NCI-H1105 treated with DMSO at 0.1 percent for 48 hours (cell line): ENCODE results near the gene CALHM3.

Source experiments
- DNase-seq: peaks from one replicate; lab custom pipeline; 2025; lab: John Stamatoyannopoulos, UW

CALHM3 gene

DNA sequence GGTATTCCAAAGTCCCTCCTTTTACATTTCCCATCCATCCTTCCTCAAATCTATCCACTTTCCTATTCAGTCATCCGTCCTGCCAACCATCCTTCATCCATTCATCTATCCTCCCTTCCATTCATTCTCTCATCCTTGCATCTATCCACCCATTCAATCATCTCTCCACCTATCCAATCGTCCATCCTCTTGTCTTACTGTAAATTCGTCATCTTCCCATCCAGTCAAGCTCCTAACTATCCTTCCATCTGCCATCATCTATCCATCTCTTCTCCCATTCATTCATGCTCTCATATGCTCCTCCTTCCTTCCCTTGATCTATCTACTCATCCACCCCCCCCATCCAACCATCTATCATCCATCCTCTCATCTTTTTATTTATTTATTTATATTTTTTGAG, 5.0 kb downstream of the CALHM3 start:
- no peak for DNase-seq

DNA sequence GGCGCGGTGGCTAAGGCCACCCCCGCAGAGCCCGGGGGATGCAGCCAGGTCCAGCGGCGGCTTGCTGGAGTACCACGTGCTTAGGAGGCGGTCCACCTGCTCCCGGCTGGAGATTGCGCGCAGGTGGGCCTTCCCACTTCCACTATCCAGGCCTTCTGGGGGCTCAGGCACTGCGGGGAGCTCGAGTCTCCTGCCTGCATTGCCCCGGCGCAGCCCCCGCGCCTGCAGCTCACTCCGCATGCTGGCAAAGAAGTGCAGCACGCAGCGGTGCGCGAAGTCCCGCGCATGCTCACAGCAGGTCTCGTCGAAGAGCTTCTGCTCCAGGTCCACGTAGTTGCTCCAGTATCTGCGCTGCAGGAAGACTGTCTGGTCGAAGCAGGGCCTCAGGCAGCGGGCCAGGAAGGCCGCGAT, 5.8 kb downstream of the CALHM3 start:
- DNase-seq: no peak

DNA sequence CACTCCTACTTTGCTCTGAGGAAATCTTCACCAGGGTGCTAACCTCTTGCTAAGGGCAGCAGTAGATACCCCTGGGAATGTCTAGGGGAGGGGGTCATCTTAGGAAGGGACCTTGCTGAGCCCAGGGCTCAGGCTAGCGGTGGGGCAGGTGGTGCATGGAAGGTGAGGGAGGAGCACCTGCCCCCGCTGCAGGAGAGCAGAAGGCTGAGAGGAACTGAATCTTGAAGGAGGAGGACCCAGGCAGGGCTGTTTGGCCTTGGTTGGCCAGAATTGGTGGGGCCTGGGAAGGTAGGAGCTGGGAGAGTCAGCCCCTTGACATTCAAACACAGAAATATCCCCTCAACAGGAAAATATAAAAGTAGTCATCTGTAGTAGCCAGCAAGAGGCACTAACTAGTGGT, 7.0 kb downstream of the CALHM3 start:
- DNase-seq: no peak

DNA sequence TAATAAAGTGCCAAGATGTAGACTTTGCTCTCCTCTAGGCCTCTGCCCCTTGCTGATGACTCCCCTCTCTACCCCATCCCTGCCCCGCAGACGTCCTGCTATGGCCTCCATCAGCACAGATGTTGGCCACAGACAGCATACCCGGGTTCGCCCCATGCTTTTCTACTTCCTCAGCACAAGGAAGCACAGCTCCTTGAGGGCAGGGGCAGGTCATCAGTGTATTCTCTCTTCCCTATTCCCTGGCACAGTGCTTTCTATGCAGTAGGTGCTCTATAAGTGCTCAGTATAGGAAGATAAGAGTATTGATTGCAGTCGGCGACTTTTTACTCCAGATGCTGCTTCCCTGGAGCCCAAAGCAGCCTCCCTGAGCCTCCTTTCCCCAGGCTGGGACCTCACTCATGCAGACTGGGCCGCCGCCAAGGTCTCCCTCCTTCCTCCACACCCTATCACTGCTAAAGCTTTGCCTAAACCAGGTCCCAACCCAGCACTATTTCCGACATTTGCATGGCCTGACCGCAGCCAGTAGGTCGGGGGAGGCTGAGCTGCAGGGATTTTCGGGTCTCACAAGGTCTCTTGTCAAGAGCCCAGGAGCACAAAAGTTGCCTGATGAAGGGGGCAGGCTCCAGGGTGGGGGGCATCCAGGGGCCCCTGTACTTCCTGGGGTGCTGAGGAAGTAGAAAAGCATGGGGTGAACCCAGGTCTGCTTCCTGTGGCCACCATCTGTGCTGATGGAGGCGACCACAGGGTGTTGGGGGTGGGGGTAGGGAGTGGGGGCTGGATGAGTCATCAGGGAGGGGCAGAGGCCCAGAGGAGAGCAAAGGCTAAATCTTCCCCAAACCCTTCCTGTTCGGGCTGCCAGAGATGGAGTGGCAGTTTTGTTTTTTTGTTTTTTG, 8.0 kb downstream of the CALHM3 start:
- DNase-seq: no peak

DNA sequence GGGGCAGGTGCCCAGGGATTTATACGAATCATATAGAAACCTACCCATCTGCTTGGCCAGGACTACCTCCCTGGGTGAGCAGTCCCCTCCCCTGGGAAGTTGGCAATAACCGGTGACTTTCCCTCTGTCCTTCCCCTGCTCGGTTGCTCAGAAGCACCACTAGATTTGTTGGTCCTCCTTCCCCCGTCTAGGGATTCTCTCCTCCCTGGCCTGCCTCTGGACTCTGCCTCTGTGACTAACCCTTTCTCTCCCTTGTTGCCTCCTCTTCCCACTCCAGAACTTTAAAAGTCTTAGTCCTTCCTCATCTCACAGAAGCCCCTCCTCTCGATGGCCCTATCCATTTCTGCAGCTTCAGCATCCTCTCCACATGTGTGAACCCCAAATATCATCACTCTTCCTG, 9.8 kb downstream of the CALHM3 start:
- no peak for DNase-seq

DNA sequence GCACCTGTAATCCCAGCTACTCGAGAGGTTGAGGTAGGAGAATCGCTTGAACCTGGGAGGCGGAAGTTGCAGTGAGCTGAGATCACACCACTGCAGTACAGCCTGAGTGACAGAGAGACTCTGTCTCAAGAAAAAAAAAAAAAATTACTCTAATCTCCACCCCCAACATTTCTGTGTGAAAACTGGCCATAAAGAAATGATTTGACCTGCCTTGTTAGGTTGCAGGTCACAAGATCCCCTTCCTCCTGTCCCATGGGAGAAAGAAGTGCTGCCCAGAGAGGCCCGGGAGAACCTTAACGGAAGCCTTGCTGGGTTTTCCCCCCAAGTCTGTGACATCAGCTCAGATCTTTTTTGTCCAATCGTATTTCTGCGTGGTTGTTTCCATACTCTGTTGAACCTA, 11.6 kb downstream of the CALHM3 start:
- DNase-seq: no peak

DNA sequence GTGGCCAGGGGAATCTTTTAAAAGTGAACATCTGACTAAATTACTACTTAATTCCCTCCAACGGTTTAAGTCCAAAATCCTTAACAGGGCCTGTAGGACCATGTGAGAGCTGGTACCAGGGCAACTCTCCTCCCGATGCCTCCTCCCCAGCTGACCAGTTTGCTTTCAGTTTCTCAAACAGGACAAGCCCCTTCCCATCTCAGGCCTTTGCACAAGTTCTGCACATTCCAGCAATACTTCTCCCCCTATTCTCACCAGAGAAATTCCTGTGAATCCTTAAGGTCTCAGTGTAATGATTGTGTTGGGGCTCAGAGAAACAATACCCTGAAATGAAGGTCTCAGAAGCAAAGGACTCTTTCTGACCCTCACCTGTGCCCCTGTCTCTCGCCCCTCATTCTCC, 12.3 kb downstream of the CALHM3 start:
- DNase-seq: no peak

DNA sequence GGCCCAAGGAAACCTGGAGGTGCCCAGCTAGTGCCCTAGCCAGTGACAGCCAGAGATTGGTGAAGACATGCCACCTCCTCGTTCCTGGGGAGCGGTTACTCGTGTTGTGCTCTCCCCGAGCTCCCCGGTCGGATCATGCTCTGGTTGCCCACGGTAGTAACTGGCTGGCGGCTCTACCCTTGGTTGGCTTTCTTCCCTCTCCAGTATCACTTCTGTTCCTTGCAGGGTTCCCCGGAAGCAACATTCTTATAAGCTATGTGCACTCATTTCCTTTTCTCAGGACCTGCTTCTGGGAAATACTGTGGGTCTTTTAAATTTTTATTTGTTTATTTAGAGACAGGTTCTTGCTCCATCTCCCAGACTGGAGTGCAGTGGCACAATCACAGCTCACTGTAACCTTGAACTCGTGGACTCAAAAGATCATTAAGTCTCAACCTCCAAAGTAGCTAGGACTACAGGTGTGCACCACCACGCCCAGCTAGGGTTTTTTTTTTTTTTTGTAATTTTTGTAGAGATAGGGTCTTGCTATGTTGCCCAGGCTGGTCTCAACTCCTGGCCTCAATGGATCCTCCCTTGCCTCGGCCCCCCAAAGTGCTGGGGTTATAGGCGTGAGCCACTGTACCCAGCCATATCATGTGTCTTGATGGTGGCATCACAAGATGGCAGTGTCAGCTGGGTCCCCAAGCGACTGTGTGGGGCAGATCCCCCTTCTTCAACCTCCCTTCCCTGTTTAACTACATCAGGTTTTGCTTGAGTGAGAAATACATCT, 13.4 kb downstream of the CALHM3 start:
- DNase-seq: no peak

DNA sequence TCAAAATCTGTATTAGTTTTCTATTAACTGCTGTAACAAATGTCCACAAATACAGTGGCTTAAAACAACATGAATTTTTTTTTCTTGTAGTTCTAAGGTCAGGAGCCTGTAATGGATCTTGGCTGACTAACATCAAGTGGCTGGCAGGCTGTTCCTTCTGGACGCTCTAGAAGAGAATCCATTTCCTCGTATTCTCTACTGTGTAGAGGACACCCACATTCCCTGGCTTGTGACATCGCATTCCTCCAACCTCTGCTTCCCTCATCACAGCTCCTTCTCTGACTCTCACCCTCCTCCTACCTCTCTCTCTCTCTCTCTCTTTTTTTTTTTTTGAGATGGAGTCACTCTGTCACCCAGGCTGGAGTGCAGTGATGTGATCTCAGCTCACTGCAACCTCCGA, 15.5 kb downstream of the CALHM3 start:
- DNase-seq: no peak

DNA sequence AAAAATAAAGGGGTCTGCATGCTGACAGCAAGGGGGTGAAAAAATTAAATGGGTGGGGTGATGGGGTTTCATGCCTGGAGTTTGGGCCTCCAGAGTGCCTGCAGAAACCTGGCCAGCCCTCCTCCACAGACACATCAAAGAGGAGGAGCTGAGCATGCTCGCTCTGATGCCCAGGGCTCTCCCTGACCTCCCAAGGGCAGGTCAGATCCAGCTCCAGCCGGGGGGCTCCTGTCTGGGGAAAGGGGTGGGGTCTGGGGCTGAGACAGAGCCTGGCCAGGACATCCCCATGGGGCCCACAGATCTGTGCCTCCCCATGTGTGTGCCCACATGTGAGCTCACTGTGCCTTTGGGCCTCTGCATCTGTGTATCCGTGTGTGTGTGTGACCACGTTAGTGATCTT, 19.4 kb downstream of the CALHM3 start:
- no peak for DNase-seq

DNA sequence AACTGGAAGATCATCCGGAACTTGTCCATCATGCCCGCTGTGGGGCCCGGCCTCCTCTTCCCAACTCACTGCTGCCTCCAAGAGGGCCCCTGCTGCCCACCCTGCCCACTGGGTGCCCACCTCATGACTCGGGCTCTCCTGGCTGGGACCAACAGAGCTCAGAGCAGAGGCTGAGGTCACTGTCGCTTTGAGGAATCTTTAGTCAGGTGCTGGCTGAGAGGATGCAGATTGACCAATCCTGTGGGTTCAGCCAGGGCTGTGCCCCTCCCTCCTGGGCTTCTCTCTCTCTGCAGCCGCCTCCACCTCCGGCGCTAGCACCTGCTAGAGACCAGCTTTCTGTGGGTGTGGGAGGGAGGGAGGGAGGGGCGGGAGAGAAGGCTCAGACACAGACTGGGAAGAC, 20.3 kb downstream of the CALHM3 start, which contains the start of gene CALHM1:
TSS of gene CALHM1 (minus strand) at position 181 of the 400 bp plus-strand sequence. CDS start at position 32, 149 bp downstream.
- DNase-seq: peak; percentile 11

DNA sequence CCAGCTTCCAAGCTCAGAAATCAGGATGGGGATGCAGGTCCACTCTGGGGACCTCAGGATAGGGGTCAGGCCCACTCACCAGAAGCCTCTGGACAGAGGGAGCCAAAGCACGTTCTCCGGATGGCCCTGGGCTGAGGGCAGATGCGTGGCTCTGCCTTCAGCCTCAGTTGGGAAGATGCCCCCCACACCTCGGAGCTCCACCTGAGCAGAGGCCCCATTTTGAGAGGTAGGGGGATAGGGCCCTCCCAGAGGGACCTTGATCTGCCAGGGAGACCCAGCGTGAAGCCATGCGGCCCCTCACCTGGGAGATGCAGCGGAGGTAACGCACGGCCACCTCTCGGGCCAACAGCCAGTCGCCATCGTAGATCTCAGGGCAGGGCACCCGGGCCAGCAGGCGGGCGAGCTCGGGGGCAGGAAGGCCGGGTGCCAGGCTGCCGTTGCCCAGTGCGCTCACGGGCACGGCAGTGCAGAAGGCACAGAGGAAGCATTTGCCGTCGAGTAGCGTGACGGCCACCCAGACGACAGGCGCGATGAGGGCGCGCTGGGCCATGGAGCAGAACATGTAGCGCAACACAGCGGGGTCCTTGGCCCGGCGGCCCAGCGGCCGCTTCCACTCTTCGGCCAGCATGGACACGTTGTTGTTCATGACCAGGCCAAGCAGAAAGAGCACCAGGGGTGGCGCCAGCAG, 21.0 kb downstream of the CALHM3 start:
- DNase-seq: no peak

DNA sequence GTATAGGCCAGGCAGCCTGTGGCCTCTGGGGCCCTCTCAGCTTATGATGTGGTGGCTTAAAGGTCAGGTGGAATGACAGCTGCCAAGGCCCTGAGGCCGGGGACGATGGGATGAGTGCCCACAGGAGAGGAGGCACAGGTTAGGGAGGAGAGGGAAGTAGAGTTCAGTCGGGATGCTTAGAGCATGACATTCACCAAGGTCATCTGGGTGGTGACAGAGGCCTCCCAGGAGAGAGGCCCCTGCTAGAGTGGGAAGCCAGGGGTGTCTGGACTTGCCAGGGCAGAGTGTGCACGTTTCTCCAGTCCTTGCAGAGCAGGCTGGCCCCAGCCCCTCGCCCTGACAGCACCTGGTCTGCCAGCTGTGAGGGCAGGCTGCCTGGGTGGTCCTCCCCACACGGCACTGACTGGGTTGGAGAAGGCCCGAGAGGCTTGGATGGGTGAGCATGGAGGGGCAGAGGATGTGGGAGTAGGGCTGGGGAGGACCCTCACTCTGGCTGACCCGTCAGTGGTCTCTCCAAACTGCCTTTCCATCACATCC, 21.8 kb downstream of the CALHM3 start:
- DNase-seq: no peak

DNA sequence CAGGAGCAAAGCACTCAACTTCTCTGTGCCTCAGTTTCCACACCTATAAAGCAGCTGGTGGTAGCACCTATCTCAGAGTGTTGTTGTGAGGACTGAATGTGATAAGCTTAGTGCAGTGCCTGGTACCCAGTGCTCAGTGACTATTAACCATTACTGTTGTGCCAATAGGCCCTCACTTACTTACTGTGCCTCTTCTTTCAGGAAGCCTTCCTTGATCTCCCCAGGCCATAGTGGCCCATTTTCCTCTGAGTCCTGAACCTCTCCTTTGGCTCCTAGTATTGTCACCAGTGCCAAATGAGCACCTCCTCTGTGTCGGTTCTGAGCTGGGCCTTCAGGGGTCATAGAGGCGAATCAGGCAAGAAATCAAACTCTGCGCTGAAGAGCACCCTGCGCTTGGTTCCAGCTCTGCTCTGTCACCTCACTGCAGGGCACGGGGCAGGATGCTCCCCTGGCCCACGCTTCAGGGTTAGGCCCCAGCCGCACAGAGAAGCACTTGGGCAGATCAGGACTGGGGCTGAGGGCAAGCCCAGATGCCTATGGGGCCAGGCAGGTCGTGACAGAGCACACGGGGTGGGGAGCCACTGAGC, 22.9 kb downstream of the CALHM3 start:
- DNase-seq: no peak

DNA sequence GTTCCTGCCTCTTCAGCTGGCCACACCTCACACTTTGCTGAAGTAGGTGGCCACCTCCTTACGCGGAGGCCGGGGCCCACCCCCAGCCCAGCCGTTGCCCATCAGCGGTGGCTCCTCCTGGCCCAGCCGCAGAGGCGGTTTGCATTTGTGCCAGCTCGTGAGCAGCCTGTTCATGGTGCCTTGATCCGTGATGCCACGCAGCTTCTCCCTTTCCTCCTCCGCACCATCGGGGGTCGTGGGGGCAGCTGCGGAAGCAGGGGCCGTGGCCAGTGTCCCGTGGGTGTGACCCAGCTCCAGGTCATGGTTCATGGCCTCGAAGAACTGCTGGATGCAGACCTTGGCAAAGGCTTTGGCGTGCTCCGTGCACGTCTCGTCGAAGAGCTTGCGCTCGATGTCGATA, 23.8 kb downstream of the CALHM3 start:
- no peak for DNase-seq

DNA sequence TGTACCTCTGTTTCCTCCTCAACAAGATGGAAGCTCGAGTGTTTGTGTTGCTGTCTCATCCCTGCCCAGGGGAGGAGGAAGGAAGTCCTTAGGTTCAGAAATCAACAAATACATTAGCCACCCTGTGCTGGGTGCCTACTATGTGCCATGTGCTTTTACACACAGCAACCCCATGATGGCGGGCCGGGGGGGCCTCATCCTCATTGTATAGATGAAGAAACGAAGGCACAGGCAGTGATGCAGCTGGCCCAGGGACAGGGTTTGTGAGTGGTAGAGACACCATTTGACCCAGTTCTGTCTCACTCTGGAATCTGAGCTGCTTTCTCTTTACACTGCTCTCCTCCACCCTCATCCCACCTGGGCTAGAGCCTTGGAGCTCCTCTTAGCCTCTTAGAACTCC, 25.0 kb downstream of the CALHM3 start:
- no peak for DNase-seq

DNA sequence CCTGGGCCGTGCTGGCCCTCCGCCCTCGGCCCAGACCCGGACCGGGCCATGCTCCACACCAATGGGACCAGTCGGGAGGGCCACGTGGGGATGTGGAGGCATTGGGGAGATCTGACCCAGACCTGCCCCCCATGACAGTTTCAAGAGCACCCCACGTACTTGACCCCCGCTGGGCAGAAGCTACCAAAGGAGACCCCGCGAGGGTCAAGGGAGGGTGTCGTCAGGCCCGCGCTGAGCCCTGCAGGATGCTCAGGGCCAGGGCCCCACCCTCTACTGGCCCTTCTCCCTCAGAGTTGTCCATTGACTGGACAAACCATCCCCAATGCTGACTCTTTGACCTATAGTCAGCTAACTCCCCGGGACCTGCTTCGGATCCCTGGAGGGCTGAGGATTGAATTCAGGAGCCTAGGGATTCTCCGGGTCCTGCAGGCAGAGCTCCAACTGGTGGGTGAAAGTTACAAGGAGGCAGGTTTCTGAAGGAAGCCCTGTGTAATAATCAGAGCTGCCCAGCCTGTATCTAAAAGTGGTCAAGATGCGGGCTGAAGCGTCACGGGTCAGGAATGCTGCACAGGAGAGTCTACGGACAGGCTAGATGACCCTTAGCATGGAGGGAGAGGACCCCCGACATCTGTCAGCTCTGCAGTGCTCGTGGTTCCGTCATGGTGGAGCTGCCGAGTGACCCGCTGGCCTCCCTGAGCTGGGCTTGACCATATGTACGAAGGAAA, 26.4 kb downstream of the CALHM3 start:
- DNase-seq: no peak

DNA sequence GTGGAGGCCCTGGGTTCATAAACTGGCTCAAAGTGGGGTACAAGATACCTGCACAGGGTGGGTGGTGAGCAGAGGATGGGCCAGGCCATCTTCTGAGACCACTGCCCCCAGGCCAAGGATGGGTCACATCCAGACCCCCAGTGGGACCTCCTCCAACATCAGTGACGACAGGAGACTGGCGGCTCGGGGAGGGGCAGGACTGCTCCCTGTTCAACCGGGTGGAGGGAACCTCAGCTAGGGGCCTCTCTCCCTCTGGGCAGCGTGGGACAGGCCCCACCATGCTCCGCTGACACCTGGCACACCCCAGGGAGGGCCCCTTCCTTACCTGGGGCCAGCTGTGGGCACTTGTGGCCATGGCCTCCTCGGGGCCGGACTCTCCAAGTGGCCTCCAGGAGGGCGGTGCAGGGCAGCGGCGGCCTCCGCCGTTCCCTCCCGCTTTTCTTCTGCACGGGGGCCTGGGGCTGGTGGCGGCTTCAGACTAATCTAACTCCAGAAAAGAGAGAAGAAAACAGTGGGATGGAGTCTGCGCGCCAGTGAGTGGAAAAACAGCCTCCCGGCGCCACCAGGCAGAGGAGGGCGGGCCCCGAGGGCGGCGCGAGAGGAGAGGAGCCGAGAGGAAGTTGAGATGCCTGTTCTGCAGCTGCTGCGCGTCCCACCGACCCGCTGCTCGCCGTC, 27.1 kb downstream of the CALHM3 start, which contains the start of gene CALHM2:
TSS of gene CALHM2 (minus strand) at position 540 of the 675 bp plus-strand sequence. CDS start 2,429 bp downstream, outside the sequence.
- DNase-seq: peak; percentile 46

DNA sequence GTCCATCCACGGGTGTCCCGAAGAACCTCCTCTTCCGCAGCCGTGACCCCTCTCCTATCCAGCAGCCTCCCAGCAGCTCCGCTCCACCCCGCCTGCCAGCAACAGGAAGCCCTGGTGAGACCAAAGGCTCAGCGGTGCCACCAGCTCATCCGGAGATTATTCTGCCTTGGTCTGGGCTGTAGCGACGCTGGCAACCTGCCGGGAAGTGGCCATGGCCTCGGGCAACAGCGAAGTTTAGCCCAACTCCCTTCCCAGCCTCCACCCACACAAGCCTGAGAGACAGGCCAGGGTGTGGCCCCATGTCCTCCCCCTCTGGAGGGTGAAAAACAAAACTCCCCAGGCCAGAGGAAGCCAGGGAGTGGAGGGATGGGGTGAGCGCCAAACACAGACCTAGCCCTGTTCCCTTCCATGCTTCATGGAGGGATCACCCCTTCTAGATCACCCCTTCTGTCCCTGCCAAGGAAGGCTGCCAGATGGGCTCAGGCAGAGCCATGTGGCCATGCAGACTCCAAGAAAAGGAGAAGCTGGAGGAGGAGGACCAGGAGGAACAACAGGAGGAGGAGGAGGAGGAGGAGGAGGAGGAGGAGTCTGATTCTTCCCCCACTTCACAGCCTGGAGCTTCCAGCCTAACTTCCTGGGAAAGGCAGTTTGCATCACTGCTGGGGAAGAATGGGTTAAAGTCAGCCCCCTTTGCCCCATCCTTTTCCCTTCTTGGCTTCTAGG, 27.8 kb downstream of the CALHM3 start:
- DNase-seq: no peak

DNA sequence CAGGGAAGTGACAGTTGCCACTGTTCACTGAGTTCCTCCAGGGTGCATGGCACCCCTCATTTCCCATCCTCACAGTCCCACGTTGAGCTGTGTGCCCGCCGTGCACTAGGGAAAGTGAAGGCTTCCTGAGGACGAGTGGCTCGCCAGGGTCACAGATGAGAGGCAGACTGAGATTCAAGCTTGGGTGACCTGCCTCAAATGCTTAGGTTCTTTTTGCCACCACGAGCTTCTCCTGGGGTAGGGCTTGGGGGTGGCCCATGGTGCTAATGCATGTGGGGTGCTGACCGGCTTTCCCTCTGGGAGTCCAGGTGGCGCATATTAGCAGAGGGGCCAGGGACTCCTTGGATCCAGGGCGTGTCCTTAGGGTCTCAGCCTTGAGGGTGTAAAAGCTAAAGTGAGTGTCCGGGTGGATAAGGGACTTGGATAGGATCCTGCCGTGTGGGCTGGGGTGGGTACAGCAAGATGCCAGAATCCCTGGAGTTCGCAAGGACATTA, 28.8 kb downstream of the CALHM3 start:
- DNase-seq: no peak
